Subcutaneous adipose tissue (tissue), 4 donors: ENCODE measurements around the gene C5orf47. TPM values are rescaled to one million over a fixed set of nuclear protein-coding genes. Genes with fewer than 3 reads are reported as not detected.

Source experiments
- CTCF ChIP-seq: fragments of 450-650 bp; IDR thresholded peaks from one replicate; pipeline ENCODE4 v1.5.1; 2016; ENCODE audit warnings: low read depth, mild to moderate bottlenecking, control low read depth, antibody characterized with exemption, moderate library complexity
- total RNA-seq, 4 donors: library from RNA; depleted of rRNA; stranded (reverse); fragments of >200 nt; gene quantifications; one replicate each; pipeline ENCODE4 v1.1.0, GENCODE V29; 2016

C5orf47 gene
- total RNA-seq, 4 donors from 2014 or later: not detected

- TF ChIP-seq CTCF: no peak
Observed at GRCh38 chr5:173971681-173972345, 17.2 kb upstream of the C5orf47 start.

- no peak for TF ChIP-seq CTCF
Observed at GRCh38 chr5:173972607-173972924, 16.4 kb upstream of the C5orf47 start.

GRCh38 chr5:173972925-173973615 lies 15.9 kb upstream of the C5orf47 start:
- TF ChIP-seq CTCF: no peak

GRCh38 chr5:173973616-173973969 lies 15.4 kb upstream of the C5orf47 start:
- no peak for TF ChIP-seq CTCF

GRCh38 chr5:173974688-173975239 lies 14.2 kb upstream of the C5orf47 start:
- no peak for TF ChIP-seq CTCF

GRCh38 chr5:173981185-173981761 lies 7.7 kb upstream of the C5orf47 start:
- no peak for TF ChIP-seq CTCF

- TF ChIP-seq CTCF: no peak
Observed at GRCh38 chr5:173984218-173984617, 4.8 kb upstream of the C5orf47 start.
